NCI-H146 (cell line): Measurements from ENCODE around the gene HAT1.
"Not testable (repeated sequence)": the region's sequence is repeated elsewhere in the genome, so short reads cannot be mapped to it uniquely, and the experiment has no call there.

ENCODE experiments used
- DNase-seq: peaks from one replicate; lab custom pipeline; 2025; lab: John Stamatoyannopoulos, UW

The HAT1 gene

GRCh38 chr2:171922230-171923022 lies at the start of gene HAT1:
Gene HAT1, plus strand, starts transcription at chr2:171922461. Its CDS starts 40 bp downstream, at chr2:171922501.
- peak; percentile 95 for DNase-seq

- no peak for DNase-seq
Measured at GRCh38 chr2:171874517-171874916, 47.7 kb upstream of the HAT1 start.

GRCh38 chr2:171874963-171875362 lies 47.3 kb upstream of the HAT1 start:
- DNase-seq, result no peak

- peak; percentile 23 for DNase-seq
Measured at GRCh38 chr2:171878481-171878993, 43.7 kb upstream of the HAT1 start.

- DNase-seq, result no peak
Measured at GRCh38 chr2:171879865-171880264, 42.4 kb upstream of the HAT1 start.

- DNase-seq, result no peak
Measured at GRCh38 chr2:171880774-171881173, 41.5 kb upstream of the HAT1 start.

GRCh38 chr2:171882089-171882769 lies 40.0 kb upstream of the HAT1 start:
- DNase-seq, result no peak

- no peak for DNase-seq
Measured at GRCh38 chr2:171883275-171883893, 38.9 kb upstream of the HAT1 start.

GRCh38 chr2:171889333-171889732 lies 32.9 kb upstream of the HAT1 start:
- no peak for DNase-seq

- DNase-seq, result no peak
Measured at GRCh38 chr2:171889808-171890207, 32.5 kb upstream of the HAT1 start.

- peak; percentile 38 for DNase-seq
Measured at GRCh38 chr2:171893196-171893823, 29.0 kb upstream of the HAT1 start.

GRCh38 chr2:171893824-171894611 lies 28.2 kb upstream of the HAT1 start, which contains the start of gene SLC25A12:
Gene SLC25A12, minus strand, starts transcription at chr2:171894244. Its CDS starts 30 bp downstream, at chr2:171894214.
- DNase-seq, result peak; percentile 79

- DNase-seq, result no peak
Measured at GRCh38 chr2:171894612-171894947, 27.7 kb upstream of the HAT1 start.

GRCh38 chr2:171895786-171896185 lies 26.5 kb upstream of the HAT1 start:
- DNase-seq, result no peak

GRCh38 chr2:171899623-171900282 lies 22.5 kb upstream of the HAT1 start:
- DNase-seq, result not testable (repeated sequence)

- DNase-seq, result no peak
Measured at GRCh38 chr2:171902840-171903420, 19.3 kb upstream of the HAT1 start.

GRCh38 chr2:171908235-171908634 lies 14.0 kb upstream of the HAT1 start:
- DNase-seq, result no peak

- DNase-seq, result no peak
Measured at GRCh38 chr2:171909266-171909665, 13.0 kb upstream of the HAT1 start.

GRCh38 chr2:171910494-171910893 lies 11.8 kb upstream of the HAT1 start:
- DNase-seq, result no peak

- DNase-seq, result no peak
Measured at GRCh38 chr2:171913517-171913916, 8.7 kb upstream of the HAT1 start.

GRCh38 chr2:171919453-171919852 lies 2.8 kb upstream of the HAT1 start:
- no peak for DNase-seq
